WI38 (cell line): ENCODE data around the gene MACC1.

ENCODE experiments used
- H3K4me3 ChIP-seq: 2 replicates; pipeline ENCODE4 v1.5.1; 2011; ENCODE audit warnings: low read depth, mild to moderate bottlenecking, control low read depth, low read length
- CTCF ChIP-seq: IDR thresholded peaks from 2 replicates; pipeline ENCODE4 v1.5.1; 2012; ENCODE audit warnings: low read depth, mild to moderate bottlenecking, control low read depth, low read length

Gene MACC1

DNA sequence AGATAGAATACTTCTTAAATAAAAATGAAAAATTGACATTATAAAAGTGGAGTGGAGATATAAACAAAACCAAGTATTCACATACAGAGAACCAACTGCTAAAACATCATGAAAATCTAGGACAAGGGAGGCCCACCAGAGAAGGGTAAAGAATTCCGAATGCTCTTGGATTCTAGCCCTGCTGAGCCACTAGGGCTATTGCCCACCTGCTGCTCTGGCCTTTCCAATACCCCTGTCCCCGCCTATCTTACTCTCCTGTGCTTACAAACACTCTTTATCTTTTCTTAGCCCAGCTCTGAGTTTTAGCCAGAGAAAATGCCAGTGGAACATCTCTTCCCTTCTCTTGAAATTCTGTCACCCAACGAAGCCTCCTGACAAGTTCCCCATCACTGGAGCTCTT, 100.3 kb downstream of the MACC1 start:
- TF ChIP-seq CTCF = no peak
- H3K4me3 ChIP-seq = no peak overlapping the region

DNA sequence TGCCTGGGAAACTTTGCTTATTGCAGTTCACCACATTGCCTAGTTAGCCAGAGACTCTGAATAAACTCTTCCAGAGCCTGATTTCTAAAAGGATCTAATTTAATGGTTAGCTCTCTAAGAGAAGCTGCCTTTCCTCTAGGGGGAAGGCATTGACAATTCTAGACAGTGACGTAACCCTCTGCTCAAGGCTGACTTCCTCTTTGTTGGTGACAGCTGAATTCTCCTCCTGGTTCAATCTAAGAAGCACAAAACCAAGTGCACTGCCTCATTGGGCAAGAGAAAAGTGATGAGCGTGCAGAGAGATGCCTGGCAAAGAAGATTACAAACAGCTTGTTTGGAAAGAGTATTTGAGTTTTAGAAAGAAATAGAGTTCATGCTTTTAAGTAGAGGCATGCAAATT, 102.7 kb downstream of the MACC1 start:
- TF ChIP-seq CTCF = no peak
- no peak overlapping the region for H3K4me3 ChIP-seq

DNA sequence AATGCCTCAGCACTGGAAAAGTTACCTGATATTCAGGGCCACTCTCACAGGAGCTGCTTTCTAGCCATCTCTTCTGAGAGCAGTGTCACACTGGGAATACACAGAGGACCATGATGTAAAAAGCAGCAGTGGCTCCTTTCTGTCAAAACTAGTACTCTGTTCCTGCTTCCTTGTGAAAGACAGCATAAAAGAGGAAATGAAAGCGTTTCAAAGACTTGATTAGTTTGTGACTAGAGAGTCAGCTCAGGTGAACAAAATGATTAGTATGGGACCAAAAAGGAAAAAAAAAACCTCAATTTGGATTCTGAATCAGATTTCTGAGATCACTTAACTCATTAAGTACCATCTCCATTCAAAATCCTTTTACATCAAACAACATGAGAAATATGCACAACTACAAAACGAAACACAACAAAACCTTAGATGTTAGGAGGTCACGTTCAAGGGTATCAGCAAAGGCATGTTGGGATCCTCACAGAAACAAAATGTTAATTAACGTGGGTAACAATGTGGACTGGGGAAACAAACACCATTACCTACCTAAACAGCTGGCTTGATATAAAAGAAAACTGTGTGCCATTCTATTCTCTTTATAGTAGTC, 103.7 kb downstream of the MACC1 start:
- H3K4me3 ChIP-seq = no peak overlapping the region
- no peak for TF ChIP-seq CTCF

- H3K4me3 ChIP-seq = no peak overlapping the region
- TF ChIP-seq CTCF = no peak
These were observed 104.5 kb downstream of the MACC1 start for GRCh38 chr7:20112696-20113095.

DNA sequence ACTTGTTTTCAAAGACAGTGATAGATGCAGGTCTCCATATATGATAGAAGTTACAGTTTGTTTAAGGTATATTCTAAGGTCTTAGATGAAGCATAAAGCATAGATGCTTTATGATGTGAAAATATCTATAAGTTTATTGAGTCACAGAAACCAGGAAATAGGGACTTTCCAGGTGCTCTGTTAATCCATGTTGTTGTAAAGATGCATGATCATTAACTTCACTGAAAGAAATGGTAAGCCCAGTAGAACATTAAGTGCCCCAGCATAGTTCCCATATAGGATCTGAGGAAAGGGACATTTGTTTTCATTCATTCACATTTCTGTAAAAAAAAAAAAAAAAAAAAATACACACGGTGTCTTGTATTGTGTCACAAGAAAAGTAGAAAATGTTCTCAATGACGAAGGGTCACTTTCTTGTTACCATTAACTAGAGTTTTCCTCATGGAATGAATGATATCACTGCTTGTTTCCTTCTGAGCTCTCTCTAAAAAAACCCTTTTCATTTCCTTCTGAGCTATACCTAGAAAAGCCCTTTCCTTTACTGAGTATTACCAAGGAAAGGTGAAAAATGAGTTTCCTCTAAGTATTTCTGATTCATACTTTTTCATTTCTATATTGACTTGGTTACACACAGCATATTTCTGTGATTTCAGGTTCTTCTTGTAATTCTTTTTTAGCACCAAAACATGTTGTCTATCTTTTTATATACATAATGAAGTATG, 105.2 kb downstream of the MACC1 start:
- TF ChIP-seq CTCF = no peak
- H3K4me3 ChIP-seq = no peak overlapping the region

GRCh38 chr7:20107582-20107981, 109.6 kb downstream of the MACC1 start:
- TF ChIP-seq CTCF = no peak
- H3K4me3 ChIP-seq = no peak overlapping the region

DNA sequence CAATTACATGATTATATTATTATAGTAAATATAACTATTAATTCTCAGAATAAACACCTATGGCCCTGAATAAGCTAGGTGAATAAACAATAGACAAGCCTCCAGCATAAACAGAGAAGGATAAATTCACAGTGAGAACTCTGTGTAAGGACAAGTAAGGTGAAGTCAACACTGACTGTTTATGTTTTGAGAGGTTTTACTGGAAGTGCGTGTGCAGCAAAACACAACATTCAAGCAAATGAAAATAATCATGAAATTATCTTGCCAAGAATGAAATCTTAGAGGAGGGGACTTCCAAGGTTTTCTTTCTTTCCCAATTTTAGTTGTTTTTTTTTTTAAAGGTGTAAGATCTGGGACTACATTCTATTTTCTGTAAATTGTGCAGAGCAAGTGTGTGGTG, 112.5 kb downstream of the MACC1 start:
- no peak overlapping the region for H3K4me3 ChIP-seq
- no peak for TF ChIP-seq CTCF
